HG03354 (cell line): ENCODE measurements around the gene MYBPHL.

Source experiments
- ATAC-seq: cut with Tn5 transposase; IDR thresholded peaks from one replicate; pipeline ENCODE4 v1.9.1; 2021; ENCODE audit warnings: mild to moderate bottlenecking; ENCODE audit not compliant: unreplicated experiment, poor library complexity, severe bottlenecking

MYBPHL gene

GRCh38 chr1:109242387-109242786 lies 64.4 kb downstream of the MYBPHL start:
- ATAC-seq: no peak
